PFSK-1 (cell line): ENCODE results near the gene PPARG.

Experiments
- FOXP2 ChIP-seq: optimal IDR thresholded peaks from 2 replicates; pipeline ENCODE3; 2011; ENCODE audit warnings: borderline replicate concordance, control low read depth, inconsistent platforms; ENCODE audit not compliant: insufficient read depth; ENCODE audit errors: extremely low read length, extremely low read depth
- POLR2AphosphoS5 ChIP-seq: IDR thresholded peaks from 2 replicates; pipeline ENCODE4 v1.6.1; 2012; ENCODE audit warnings: low read depth, mild to moderate bottlenecking, control low read depth, low read length, moderate library complexity
- REST ChIP-seq, 2 experiments: IDR thresholded peaks; 2 replicates each; pipeline versions ENCODE4 v1.6.1 to v1.8.0; 2011 to 2012; ENCODE audit warnings: low read depth in 2 of 2, low read length in 2 of 2, control low read depth in 1 of 2, inconsistent platforms in 1 of 2, mild to moderate bottlenecking in 1 of 2, moderate library complexity in 1 of 2; ENCODE audit not compliant: insufficient read depth in 1 of 2
- SIN3A ChIP-seq: IDR thresholded peaks from 2 replicates; pipeline ENCODE4 v1.6.1; 2012; ENCODE audit warnings: mild to moderate bottlenecking, low read length, moderate library complexity, borderline replicate concordance; ENCODE audit not compliant: insufficient read depth
- TAF1 ChIP-seq: IDR thresholded peaks from 2 replicates; pipeline ENCODE4 v1.6.1; 2012; ENCODE audit warnings: low read length, control low read depth, borderline replicate concordance; ENCODE audit not compliant: insufficient read depth

GRCh38 chr3:12478326-12478725 is 189.5 kb downstream of the PPARG start:
- TF ChIP-seq POLR2AphosphoS5, result no peak
- TF ChIP-seq SIN3A, result no peak
- TF ChIP-seq REST (IDR thresholded peaks at IDR 0.05; ENCODE audit: insufficient read depth in 1 of 2, low read depth in 2 of 2, low read length in 2 of 2), result no peak
- no peak for TF ChIP-seq TAF1
- no peak for TF ChIP-seq FOXP2
